Effector CD8-positive, alpha-beta T cell (primary cell): ENCODE results near the gene PRKG1.
"Not testable (repeated sequence)": the region's sequence is repeated elsewhere in the genome, so short reads cannot be mapped to it uniquely, and the experiment has no call there.

Experiments
- DNase-seq: peaks from one replicate; lab custom pipeline; 2025; lab: John Stamatoyannopoulos, UW

Gene PRKG1

DNA sequence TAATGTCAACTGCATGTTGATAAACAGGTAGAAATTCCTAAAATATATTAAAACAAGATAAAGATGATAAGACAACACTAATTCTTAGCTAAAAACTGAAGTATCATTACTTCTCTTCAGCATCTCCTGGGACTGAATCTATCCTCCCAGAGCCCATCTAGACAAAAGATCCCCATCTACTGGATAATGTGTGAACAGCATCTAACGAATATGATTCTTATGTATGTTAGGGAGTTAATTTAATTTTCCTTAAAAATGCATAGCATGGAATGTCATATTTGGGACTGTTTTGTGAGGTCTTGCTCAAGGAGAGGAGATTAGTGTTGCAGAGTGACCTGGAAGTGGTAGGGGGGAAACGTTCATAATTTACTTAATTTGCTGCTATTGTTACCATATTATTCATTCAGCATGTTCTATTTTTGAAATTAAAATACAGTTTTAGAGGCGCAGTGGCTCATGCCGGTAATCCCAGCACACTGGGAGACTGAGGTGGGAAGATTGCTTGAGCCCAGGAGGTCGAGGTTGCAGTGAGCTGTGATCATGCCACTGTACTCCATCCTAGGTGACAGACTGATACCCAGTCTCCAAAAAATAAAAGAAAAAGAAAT is 930.2 kb downstream of the PRKG1 start:
- no peak for DNase-seq

DNA sequence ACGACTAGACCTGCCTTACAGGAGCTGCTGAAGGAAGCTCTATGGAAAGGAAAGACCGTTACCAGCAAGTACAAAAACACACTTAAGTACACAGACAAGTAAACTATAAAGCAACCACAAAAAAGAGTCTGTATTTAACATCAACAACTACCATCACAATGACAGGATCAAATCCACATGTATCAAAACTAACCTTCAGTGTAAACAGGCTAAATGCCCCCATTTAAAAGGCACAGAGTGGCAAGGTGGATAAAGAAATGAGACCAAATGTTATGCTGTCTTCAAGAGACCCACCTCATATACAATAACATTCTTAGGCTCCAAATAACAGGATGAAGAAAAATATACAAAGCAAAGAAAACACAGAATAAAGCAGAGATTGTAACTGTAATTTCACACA is 932.8 kb downstream of the PRKG1 start:
- no peak for DNase-seq

DNA sequence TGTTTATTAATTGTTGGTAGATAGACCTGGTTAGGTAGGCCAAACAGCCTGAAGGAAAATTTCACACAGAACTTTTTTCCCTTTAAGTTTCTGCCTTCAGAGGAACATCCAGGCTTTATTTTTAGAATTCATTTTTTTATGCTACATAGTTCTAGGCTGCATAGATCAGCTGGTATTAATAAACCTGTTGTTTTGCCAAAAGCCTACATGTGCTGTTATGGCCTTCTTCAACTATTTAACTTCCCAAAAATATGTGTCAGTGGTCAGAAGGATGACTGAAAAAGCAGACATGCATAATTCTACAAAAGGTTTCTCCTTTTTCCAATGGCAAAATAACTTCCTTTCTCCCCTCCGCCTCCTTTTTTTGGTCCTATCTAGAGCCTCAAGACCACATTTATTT is 936.8 kb downstream of the PRKG1 start:
- no peak for DNase-seq

DNA sequence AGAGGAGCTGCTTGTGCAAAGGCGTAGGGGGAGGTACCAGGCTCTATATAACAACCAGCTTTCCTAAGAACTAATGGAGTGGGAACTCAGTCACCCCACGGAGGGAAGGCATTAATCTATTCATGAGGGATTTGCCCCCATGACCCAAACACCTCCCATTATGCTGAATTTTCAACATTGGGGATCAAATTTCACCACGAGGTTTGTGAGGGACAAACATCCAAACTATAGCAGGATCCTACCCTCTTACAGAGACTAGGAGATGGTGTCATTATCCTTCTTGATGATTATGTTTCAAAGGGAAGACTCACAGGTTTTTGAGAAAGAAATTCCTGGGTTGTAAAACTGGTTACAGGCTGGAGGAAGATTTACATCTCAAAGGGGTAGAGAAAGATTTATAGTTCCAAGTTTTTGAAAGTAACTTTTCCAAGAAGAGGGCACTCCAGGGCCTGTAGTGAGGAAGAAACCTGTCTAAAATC is 944.8 kb downstream of the PRKG1 start:
- no peak for DNase-seq

DNA sequence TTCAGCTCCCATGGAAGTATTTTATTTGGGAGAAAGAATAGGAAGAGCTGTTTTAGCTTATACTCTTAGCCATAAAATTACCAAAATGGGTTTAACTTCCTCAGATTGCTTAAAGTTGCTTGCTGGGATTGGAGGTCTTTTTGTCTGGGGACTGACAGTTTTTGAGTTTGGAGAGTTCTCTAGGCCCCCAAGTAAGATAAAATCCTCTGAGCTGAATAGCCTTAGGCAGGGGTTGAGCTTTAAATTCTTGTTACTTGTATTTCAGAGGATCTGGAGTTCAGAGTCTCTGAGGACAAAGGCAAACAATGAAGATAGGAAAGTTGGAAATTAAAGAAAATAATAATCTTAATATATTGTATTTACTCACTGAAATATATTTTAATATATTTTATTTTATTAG is 945.4 kb downstream of the PRKG1 start:
- no peak for DNase-seq

DNA sequence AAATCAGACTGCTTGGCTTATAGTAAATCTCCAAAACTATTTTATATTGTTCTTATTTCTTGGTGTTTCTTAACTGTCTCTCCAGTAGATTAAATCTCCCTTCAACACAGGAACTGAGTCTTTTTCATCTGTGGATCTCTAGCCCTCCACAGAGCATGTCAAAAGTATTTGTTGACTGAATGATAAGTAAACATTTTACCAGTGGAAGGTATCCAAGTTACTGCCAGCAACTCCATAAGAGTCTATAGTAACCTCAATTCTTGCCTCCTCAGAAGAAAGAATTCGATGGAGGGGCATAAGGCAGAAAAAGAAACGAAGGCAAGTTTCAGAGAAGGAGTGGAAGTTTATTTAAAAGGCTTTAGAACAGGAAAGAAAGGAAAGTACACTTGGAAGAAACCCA is 945.9 kb downstream of the PRKG1 start:
- no peak for DNase-seq

DNA sequence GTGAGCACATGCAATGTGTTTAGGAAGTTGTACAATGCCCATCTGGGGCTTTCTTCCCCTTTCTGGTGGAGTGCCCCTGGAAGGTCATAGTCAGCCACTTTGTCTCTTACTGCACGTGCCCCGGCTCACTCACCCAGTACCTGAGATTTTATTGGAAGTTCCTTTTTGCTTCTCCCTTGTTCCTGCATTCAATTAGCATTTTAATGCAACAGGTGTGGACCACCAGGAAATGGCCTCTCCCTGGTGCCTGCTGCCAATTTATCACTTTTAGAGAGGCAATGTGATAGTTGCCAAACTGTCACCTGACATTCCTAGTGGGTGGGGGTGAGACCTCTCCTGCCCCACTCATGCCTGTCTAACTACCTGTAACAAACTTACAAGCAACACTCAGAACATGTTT is 946.4 kb downstream of the PRKG1 start:
- DNase-seq: no peak

DNA sequence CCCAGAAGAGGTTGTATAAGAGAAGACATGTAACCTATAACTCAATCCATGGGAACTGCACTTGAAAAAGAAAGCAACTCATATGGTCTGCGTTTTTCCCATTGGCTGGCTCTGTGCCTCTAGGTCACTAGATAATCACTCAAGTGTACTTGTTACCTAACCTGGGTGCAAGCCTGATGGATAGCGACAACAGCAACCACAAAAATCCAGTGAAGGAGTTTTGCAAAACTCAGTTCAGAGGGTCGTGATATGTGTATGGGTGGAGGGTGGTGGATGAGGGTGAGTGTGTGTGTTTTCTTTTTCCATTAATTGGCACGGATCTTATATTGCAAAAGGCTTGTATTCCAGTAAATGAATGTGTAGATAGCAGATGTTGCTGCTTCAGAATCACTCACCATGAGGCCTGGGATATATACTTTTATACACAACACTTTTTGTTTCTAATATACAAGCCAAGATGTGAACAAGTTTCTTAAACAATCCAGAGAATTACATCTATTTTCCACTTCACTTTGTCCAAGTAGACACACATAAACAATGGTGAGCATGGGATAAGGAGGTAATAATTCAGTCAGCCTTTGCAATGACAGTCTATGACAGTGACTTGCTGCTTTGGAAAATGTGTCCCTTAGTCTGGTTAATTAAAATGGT is 952.9 kb downstream of the PRKG1 start:
- no peak for DNase-seq

DNA sequence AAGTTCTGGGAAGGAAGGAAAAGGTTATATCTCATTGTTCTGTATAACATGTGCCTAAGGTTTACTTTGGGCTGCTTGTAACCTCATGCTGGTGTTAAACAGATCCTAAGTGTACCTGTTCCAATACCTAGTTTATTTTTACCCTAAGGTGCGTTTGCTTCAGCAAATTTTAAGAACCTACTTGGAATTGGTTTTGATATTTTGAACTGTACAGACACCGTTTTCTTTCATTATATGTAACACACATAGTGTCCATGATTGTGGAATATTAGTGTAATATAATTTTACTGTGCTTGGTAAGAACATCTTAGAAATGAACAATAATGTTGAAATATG is 954.2 kb downstream of the PRKG1 start:
- DNase-seq: no peak

DNA sequence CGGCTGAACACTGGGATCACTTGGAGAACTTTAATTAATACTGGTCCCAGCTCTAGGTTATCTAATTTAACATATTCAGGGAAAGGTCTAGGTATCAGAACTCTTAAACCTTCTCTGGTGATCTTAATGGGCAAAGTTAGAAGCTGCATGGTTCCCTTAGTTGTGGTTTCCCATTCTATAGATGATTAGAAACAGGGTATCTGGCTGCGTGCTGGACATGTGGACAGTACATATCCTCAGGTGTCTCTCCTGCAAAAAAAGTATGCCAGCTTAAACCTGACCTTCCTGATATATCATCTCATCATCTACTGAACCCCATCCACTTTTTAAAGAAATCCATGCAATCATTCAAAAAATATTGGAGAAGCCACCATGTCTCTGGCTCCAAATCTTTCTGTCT is 955.3 kb downstream of the PRKG1 start:
- DNase-seq: no peak

DNA sequence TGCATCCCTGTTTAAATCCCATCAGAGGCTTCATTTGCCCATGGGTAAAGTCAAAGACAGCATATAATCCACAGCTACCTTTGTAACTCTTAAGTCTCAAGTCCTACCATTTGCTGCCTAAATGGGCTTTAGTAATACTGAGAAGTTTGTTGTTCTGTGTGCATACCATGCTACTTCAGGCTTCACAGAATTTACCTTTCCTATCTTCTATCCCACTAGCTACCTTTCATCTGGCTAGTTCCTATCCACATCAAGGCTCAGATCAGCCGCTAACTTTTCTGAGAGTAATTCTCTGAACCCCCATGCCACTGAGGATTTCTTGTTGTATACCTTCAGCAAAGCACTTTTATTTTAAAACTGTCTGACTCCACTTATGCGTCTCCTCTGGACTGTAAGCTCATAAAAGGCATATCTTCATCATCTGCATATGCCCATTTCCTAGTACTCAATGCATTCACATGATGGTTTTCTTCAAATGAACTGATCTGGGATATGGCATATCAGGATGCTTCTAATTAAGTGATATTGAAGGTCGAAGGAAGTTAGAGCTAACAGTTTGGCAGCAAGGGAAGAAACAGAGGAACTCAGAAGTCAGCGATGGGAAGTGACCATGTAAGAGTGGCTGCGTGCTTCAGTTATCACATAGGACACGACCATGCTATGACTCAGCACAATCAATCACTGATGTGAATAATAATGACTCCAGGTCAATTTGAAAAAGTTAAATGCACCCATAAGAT is 955.9 kb downstream of the PRKG1 start:
- DNase-seq: no peak

DNA sequence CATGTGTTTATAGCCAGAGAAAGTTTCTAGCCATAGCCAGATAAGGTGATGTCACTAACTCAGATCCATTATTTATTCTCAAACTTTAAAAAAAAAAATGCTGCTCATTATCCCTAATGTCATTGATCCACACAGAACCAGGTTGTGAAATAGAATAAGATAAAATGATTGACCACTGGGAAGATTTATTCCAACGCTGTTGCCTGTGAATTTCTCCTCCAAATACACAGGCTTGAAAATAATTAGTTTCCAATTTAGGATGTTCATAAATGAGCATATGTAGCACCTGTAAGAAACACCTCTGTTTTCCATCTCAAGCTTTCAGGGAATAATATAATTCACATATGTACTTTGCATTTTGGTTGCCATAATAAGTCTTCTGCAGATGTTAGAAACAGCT is 956.7 kb downstream of the PRKG1 start:
- DNase-seq: no peak

DNA sequence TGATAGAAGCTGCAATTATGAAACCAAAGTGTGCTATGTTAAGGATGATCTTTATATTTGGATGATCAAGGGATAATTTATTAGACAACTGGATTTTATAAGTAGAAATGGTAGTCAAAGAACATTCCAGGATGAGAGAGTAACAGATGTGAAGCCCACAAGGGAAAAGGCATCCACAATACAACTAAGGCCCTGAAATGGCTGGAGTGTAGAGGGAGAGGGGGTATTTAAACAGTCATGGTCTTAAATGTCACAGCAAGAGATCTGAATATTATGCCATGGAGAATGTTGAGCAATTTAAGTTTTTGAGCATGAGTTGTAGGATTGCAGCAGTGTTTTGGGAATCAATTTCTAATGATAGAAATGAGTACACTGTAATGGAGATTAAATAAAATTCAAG is 957.5 kb downstream of the PRKG1 start:
- DNase-seq: no peak

DNA sequence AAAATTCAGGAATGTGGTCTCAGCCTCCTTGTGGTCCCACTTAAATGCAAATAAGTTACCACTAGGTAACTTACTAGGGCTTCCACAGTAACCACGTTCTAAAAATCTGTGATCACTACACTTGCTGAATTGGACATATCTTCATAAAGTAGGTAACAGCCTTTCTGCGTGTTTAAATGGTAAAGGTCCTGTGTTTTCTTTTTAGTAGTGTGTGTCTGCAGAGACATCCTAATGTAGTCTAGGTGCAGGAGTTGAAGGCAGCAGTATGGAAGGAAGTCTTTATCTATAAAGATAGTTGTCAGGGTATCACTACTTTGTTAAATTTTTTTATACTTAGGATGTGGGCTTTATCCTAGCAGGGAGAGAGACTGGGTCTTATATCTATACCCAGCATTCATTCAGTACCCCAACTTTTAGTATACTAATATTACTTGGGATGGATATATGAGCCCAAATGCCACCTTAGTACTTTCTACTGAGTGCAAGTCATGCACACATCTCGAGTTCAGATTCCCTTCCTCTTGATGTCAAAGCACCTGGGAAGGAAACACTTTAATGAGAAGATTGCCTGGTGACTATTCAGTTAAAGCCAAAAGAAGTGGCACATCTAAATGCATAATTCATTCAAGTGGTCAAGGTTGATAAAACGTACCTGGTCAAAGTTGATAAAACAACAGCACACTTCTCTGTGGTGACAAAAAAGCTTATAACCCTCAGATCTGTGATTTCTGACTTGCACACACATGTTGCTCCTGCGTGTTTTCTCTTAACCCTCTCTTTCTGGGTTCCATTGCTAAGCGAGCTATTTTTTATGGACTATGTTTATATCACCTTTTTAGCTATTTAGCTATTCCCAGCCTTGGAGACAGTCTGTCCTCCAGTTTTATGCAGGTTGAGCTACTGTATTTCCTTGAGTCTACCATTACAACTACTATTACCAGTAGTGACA is 958.7 kb downstream of the PRKG1 start:
- DNase-seq: no peak

DNA sequence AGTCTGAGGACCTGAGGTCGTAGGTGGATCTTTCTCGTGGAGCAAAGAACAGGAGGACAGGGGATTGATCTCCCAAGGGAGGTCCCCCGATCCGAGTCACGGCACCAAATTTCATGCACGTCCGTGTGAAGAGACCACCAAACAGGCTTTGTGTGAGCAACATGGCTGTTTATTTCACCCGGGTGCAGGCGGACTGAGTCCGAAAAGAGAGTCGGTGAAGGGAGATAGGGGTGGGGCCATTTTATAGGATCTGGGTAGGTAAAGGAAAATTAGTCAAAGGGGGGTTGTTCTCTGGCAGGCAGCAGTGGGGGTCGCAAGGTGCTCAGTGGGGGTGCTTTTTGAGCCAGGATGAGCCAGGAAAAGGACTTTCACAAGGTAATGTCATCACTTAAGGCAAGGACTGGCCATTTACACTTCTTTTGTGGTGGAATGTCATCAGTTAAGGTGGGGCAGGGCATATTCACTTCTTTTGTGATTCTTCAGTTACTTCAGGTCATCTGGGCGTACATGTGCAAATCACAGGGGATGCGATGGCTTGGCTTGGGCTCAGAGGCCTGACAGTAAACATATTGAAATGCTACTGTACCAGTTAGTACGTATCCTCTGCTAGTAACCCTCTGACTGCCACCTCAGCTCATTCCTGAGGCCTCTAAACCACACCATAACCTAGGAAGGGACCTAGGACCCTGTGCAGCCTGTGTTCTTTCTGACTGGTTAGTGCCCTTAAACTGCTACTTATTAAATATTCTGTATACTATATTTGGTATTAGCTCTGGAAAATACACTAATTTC is 964.9 kb downstream of the PRKG1 start:
- not testable (repeated sequence) for DNase-seq

DNA sequence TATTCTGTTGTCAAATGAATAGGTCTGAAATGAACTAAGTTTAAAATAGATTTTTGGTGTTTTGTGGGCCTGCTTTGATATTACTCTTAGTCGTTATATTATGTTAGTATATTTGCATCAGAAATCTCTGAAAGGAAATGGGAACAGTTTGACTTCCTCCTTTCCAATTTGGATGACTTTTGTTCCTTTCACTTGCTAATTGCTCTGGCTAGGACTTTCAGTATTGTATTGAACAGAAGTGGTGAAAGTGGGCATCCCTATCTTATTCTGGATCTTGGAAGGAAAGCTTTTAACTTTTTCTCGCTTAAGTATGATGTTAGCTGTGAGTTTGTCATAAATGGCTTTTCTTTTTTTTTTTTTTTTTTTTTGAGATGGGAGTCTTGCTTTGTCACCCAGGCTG is 966.2 kb downstream of the PRKG1 start:
- no peak for DNase-seq

DNA sequence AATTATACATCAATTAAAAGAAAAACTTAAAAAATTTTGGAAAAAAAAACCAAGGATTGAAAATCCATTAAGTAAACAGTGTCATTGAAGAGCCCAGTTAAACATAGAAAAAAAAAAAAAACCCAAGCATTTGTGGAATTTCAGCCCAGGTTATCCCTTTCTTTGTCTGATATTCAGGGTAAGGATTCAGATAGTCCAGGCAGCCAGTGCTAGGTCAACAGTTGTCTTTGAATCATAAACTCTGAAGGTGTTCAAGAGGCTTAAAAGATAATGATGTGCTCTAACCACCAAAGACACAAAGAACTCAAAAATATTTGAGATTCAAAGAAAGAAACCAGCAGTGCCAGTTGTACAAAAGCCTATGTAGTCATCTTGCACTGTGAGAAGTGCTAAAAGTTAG is 969.5 kb downstream of the PRKG1 start:
- DNase-seq: no peak

DNA sequence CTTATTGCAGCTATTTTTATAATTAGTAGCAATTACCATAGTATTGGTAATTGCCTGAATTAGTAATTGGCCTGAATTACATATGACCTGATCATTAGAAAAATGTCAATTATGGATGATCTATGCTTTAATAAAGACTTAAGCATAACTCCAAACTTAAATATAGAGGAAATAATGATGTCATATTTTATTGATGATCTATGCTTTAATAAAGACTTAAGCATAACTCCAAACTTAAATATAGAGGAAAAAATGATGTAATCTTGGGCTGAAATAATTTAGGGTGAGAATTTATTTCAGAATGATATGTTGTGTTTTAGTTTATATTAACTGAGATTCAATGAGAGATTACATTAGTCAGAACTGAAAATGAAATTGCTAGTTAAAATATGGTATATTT is 973.8 kb downstream of the PRKG1 start:
- DNase-seq: no peak

DNA sequence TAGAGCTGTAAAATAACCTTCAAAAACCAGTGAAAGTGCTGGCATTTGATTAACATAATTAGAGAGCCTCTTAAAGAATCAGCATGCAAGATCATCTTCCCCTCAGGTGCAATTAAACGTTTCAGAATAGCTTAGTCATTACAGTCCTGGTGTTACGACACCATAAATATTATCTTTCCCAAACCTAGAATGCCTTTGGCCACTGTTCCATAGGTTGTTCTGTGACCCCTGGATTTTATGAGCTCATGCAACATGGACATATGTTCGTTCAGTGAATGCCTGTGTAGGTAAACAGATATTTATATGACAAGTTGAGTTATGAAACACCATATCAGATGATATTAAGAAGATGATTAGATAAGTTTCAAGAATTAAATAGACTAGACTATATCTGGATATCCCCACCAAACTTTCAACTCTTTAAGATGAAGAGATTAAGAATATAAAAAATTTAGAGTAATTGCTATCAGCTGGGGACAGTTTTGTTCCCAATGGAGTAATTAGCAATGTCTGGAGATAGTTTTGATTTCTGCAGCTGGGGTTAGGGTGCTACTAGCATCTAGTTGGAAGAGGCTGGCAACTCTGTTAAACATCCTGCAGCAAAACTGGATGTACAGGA is 976.3 kb downstream of the PRKG1 start:
- no peak for DNase-seq

DNA sequence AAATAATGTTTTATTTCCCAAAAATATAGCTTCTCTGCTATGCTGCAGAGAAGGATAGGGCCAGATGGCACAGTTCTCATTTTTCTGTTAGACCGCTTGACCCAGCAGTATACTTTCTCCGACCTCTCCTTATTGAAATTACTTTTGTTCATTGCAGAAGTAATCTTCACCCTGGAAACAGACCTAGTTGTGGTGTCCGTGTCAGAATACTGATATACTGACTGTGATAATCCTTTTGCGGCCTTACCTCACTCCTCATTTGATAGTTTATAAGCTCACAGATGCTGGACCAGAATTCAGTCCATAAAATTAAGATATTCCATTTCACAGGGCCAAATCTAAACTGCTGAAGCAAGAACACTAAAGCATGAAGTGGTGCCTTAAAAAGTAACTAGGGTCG is 979.2 kb downstream of the PRKG1 start:
- no peak for DNase-seq

DNA sequence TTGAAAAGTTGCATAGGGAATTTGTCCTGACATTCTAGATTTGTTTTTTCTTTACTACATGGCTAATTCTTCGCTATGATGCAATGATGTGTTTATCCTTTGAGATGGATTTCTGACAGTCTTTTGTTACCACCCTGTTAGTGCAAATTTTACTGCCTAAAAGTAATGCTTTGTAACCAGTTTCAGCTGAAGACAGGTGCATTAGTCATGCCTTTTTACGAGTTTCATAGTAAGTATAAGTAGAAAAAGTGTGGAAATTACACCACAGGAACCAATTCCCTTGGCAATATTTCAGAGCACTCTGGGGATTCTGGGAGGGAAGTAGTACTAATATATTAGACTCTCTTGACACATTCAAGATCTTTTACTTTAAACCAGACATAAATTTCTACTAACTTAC is 982.0 kb downstream of the PRKG1 start:
- no peak for DNase-seq
